ENCODE data around the gene ACSBG1.

ACSBG1 gene

DNA sequence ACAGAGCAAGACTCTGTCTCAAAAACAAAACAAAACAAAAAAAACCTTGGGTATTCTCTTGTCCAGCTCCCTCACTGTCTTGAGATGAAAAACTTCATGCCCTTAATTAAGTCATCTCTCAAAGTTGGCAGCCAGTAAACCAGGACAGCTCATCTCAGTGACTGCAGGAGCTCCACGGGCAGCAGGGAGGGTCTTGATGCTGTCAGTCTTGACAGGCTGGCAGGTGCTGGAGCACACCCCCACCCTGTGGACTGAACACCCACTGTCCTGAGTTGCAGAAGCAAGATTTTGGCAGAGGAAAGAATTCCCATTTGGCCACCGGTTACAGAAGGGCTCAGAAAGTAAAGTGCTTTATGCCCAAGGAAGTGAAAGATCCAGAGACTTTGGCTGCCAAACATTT is 38.0 kb upstream of the ACSBG1 start:
- Histone ChIP-seq H3K27ac (no peak overlapping the region), H3K4me3 (no peak overlapping the region)
- TF ChIP-seq, protein P1, sequence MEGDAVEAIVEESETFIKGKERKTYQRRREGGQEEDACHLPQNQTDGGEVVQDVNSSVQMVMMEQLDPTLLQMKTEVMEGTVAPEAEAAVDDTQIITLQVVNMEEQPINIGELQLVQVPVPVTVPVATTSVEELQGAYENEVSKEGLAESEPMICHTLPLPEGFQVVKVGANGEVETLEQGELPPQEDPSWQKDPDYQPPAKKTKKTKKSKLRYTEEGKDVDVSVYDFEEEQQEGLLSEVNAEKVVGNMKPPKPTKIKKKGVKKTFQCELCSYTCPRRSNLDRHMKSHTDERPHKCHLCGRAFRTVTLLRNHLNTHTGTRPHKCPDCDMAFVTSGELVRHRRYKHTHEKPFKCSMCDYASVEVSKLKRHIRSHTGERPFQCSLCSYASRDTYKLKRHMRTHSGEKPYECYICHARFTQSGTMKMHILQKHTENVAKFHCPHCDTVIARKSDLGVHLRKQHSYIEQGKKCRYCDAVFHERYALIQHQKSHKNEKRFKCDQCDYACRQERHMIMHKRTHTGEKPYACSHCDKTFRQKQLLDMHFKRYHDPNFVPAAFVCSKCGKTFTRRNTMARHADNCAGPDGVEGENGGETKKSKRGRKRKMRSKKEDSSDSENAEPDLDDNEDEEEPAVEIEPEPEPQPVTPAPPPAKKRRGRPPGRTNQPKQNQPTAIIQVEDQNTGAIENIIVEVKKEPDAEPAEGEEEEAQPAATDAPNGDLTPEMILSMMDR (IDR thresholded peaks at IDR 0.05) = no peak
- DNase-seq (ENCODE audit: low spot score) = no peak

DNA sequence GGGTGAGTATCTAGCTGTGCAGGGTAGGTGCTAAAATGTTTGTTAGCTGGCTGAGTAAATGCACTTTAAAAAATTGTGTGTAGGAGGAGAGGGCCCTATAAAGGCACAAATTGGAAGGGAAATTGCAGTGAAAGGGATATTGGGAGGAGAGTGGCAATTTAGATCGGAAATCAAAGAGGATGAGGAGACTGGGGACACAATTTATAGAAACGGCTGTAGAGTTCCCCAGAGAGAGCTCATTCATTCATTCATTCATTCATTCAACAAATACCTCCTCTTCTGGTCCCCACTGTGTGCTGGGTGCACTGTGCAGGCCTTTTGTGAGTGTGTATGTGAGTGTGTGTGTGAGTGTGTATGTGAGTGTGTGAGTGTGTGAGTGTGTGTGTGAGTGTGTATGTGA is 32.4 kb upstream of the ACSBG1 start:
- Histone ChIP-seq H3K4me3 (no peak overlapping the region), H3K27ac (no peak overlapping the region)
- no peak for DNase-seq (ENCODE audit: low spot score)
- TF ChIP-seq, protein P1 (IDR thresholded peaks at IDR 0.05) = no peak

DNA sequence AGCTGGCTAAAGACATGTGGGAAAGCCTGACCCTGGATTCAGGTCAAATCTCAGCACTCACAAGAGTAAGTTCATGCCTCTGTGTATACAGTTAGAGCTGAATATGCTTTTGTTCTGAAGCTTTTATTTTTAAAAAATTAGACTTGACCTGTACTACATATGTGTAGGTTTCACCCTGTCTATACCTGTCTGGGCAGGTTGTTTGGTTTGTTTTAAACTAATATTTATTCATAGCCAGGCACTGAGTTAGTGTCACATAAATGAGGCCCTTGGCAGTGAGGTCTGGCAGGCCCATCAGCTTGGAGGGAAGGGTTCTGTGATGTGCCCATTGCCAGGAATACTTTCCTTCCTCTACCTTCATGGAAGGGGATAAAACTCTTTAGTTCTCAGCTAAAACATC is 31.9 kb upstream of the ACSBG1 start:
- no peak overlapping the region for H3K4me3 ChIP-seq
- peak overlapping the region; percentile 27 to 64 for H3K27ac ChIP-seq
- TF ChIP-seq, protein P1 (IDR thresholded peaks at IDR 0.05) = no peak
- DNase-seq (ENCODE audit: low spot score) = no peak

DNA sequence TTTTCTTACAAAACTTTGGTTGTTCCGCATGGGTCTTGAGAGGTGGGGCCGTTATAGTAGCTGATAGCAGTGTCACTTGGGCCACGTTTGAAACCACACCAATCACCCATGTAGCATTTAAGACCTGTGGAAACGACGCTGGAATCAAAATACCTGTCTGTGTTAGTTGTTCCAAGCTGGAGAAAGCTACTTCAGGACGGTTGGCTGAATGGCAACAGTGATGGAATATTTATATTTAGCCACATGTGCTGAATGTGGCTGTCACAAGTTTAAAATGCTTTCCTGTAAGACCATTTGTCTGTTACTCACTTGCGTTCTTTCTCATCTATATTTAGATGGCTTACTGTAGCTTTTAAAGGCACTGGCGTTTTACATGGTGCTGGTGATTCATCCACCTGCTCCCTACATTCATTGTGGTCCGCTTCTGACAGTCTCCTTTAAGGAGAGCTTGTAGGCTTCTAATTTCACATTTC is 31.4 kb upstream of the ACSBG1 start:
- Histone ChIP-seq H3K4me3 (peak overlapping the region; percentile 71), H3K27ac (peak overlapping the region; percentile 46 to 64)
- TF ChIP-seq, protein P1 (IDR thresholded peaks at IDR 0.05) = no peak
- no peak for DNase-seq (ENCODE audit: low spot score)

DNA sequence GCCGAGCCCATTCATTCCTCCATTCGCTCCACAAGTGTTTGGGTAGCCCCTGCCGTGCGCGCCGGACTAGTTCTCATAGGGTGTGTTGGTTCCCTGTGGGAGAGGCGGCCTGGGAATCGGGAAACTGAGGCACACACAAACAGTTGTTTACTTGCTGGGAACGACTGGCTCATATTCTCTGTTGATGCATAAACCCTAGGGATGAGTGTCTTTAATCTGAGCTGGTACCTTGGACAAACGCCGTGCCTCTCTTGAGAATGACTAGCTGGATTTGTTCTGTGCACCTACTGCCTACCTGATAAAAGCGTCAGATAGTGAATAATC is 30.7 kb upstream of the ACSBG1 start:
- Histone ChIP-seq H3K27ac (peak overlapping the region; percentile 46 to 64), H3K4me3 (peak overlapping the region; percentile 71)
- DNase-seq (ENCODE audit: low spot score) = no peak
- TF ChIP-seq, protein P1 (IDR thresholded peaks at IDR 0.05) = no peak

DNA sequence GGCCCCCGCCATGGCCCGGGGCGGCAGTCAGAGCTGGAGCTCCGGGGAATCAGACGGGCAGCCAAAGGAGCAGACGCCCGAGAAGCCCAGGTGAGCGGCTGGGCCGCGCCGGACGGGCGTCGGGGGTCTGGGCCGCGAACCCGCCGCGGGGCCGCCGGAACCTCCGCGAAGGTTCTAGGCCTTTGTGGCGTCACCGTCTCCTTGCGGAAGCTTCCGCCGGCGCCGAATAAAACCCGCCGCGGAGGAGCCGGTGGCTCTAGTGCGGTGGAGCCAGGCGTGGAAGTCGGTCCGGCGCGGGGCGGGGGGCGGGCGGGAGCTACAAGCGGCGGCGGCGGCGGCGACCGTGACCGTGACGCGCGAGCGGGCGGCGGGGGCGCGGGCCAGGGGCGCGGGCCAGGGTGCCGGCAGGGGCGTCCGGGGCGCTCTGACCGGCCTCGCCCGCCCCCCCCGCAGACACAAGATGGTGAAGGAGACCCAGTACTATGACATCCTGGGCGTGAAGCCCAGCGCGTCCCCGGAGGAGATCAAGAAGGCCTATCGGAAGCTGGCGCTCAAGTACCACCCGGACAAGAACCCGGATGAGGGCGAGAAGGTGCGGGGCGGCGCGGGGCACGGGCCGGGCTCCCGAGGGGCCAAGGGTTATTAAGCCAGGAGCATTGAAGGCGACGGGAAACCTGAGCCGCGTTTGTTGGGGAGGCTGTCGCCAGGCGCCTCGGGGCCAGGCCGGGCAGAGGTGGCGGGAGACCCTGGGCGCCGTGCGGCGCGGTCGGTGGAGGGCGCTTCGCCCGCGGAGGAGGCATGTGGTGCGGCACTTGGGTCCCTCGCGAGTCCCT is 30.2 kb upstream of the ACSBG1 start, which contains the start of gene DNAJA4:
TSS of gene DNAJA4 (plus strand) at position 259 of the 833 bp plus-strand sequence. CDS start at position 461, 202 bp downstream.
- no peak for DNase-seq (ENCODE audit: low spot score)

More for the DNA sequence above, 30.2 kb upstream of the ACSBG1 start, which contains the start of gene DNAJA4:
- H3K27ac ChIP-seq = peak within 1 kb of the TSS; percentile 46 to 64
- H3K4me3 ChIP-seq = peak within 1 kb of the TSS; percentile 71
- TF ChIP-seq, protein P1 (IDR thresholded peaks at IDR 0.05) = no peak

All from coronary artery (tissue), 2 donors.